LHCN-M2 (cell line): ENCODE data around the gene LNX2. TPM values are rescaled to one million over a fixed set of nuclear protein-coding genes. Genes with fewer than 3 reads are reported as not detected.

Experiments
- DNase-seq: peaks from one replicate; pipeline ENCODE4 v3.0.0-alpha.2; 2012; ENCODE audit warnings: low read depth
- total RNA-seq: library from RNA; depleted of rRNA; stranded (reverse); fragments of >200 nt; gene quantifications from 2 replicates; pipeline ENCODE4 v1.2.3, GENCODE V29; 2014; rRNA removed

LNX2 gene
- total RNA-seq, 1 experiment from 2014 or later, result 7.3 TPM

DNA sequence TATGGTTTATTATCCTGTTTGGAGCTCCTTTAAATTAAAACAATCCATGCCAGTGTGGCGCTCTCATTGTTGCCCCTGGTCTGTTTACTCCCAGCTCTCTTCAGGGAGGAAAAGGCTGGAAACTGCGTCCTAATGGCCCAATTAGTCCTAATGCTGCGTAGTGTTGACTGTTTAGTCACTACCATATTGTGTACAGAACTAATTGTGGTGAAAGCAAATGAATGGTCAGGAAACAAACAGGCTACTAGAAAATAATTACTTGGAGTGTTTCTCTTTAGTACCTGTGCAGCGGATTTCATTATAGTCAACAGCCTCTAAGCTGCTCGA lies 115.5 kb downstream of the LNX2 start:
- no peak for DNase-seq

DNA sequence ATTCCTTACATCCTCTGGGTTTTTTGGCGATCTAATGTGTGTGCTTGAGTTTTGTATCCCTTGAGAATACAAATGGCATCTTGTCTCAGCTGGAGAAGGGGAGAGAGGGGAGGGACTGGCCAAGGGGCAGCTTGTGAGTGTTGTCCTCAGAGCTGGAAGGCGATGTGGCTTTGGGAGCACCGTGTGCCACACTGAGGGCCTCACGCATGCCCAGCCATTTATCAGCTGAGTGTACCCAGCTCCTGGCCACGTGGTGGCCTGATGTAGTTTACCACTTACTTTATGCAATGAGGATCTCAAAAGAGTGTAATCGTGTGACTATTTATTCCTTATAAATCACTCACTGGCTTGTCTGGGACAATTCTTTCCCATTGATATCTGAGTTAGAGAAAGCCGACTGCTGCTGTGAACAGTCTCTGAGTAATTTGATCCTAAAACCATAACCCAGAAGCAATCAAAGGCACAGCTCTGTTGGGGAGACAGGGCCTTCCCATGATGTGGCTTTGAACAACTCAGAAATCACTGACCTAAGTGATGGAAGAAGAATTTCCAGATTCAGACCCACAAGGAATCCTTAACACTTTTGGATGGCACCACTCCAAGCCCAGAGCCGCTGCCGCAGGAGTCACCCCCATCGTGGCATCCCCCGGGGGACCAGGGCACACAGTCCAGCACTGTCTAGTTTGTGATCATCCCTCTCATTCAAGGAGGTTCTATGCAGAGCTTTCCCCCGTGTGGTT lies 116.0 kb downstream of the LNX2 start:
- no peak for DNase-seq

DNA sequence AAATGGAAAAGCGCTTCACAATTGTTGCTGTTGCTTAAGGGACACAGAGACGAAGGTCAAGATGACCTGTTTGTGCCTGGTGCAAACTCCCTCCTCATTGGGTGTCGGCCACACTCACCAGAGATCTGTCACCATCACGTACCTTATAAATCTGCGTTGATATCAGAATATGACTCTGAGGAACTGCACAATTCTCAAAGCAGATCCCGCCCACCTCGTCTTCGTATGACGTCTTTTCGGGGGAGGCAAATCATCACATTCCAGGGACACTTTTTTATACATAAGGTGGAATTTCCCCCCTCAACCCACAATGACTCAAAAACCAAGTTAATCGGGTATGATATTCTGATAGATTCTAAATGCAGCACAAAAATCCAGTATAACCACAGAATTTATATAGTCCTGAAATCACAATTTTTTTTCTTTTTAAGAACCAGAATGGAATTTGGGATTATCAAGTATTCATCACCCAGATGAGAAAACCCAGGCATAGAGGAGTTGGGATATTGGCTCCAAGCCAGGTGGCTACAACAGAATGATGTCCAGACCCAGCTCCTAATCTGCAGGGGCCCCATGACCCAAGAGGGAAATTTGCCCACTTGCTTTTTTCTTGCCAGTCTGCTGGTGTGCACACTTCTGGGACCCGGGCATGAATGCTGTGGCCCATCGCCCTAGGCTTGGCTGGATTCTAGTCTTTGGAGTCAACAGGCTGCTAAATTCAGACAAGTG lies 119.4 kb downstream of the LNX2 start:
- DNase-seq, result no peak

DNA sequence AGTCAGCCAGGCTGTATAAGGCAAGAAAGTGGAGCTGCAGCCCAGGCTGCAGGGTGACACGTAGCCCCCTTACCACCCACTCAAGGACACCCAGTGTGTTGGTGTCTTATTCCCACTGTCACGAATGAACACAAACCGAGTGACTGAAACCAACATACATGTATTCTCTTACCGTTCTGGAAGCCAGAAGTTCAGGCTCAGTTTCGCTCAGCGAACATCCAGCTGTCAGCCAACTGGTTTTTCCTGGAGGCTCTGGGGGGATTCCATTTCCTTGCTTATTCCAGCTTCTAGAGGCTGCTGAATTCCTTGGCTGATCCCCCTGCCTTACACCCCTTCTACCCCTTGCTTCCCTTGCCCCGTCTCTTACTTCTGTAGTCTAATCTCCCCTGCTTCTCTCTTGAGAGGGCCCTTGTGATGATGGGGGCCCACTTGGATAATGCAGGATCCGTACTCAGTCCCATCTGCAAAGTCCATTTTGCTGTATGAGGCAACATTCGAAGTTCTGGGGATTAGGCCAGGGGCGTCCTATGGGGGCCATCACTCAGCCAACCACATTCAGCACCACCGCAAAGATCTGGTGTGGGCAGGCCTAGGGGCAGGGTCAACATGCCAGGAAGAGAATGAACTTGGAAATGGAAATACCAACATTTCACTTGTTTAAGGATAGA lies 122.6 kb downstream of the LNX2 start:
- no peak for DNase-seq

DNA sequence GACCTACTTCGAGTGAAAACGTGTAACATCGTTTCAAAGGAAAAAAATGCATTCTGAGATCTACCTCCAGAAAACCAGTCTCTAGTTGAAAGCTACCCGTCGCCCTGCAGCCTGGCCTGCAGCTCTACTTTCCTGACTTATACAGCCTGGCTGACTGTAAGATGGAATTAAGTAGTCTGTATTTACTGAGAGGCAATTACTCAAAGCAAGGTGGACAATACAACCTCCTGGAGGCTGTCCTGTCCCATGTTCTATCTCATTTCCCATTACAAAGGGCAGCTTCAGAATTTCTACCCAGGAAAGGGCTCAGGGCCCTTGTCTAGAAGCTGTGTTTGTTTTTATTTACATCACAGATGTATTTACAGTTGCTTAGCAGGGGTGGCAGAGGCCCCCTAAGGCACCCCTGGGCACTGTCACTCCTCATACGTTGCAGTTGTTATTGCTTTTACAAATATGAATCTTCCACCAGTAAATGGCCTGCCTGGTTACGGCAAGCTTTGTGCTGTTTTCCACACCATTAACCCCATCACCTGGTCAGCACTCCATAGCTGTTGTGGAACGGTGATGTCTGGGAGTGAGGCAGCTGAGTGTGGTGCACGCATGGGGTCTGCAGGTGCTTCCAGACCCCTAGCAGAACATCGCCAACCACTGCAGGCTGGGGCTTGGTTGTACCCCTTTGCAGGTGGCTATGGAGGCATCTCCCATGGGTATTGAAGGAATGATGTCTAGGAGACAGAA lies 123.6 kb downstream of the LNX2 start:
- no peak for DNase-seq

DNA sequence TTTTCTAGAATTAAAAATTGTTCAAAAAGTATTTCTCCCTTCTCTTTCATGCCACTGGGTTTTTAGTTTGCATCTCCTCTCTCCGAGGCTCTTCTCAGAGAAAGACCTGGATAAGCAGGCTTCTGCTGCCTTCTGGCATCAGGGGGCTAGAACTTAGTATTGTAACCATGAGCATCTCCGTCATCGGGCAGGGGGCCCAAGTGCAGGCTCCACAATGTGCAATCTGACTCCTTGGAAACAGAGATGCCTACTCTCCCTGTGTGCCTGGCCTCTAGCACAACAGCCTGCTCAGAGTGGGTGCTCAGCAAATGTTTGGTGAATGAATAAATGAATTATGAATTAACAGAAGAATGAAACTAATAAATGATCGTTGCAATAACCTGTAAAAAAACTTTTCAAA lies 124.3 kb downstream of the LNX2 start:
- DNase-seq, result no peak

Other genes starting within 250 kb of the LNX2 start
- gene GTF3A, start 195.9 kb downstream of the LNX2 start, total RNA-seq, result 188 and 197 TPM in 2 replicates
- gene MTIF3, start 170.0 kb downstream of the LNX2 start, total RNA-seq, result 30.8 and 45.4 TPM in 2 replicates
- 70.5 and 78.5 TPM in 2 replicates for gene POLR1D, start 1.4 kb upstream of the LNX2 start, total RNA-seq
- not detected in 2 replicates for gene GSX1, start 172.0 kb upstream of the LNX2 start, total RNA-seq